ENCODE results near the gene ACAA2. TPM values are rescaled to one million over a fixed set of nuclear protein-coding genes. Genes with fewer than 3 reads are reported as not detected.
A peak's percentile ranks its signal among the peaks of the same experiment; 100 is the strongest.

ACAA2 gene
- total RNA-seq, 4 donors from 2014 or later: 27.0 to 72.7 (median 35.0) TPM

- 41 to 81% methylated on average over 3 of the region's 3 CpGs for WGBS, 2 donors
These were observed 49.3 kb downstream of the ACAA2 start for GRCh38 chr18:49764032-49764431.

DNA sequence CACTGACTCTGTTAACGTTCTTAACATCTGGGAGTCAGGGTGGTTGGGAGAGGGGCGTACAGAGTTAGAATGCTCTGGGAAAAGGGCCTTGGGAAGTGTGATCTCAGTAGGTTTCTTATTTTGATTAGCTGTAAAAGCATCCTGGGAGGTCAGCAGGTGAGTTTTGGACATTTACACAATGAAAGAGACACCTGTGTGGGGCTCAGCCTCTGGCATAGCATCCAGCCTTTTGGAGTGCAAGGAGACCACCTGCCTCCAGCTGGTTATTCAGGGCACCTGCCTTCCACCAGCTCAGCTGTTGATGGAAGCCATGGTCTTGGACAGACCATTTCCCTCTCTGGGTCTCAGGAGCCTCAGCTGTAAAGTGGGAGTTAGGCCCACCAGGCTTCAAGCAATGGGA lies 49.7 kb downstream of the ACAA2 start:
- intact Hi-C loops (cut with DNase I; ENCODE audit: low total_unique reads): no loop called here
- no peak for TF ChIP-seq CTCF (IDR thresholded peaks at IDR 0.05)
- no peak for TF ChIP-seq POLR2A (IDR thresholded peaks at IDR 0.05)

More at GRCh38 chr18:49764032-49764431, 49.3 kb downstream of the ACAA2 start:
- TF ChIP-seq CTCF (IDR thresholded peaks at IDR 0.05): no peak
- no peak for TF ChIP-seq POLR2A (IDR thresholded peaks at IDR 0.05)
- no peak overlapping the region for H3K4me3 ChIP-seq (ENCODE audit: low read depth, poor library complexity, severe bottlenecking)
- DNase-seq (ENCODE audit: low spot score in 2 of 2): no peak
- intact Hi-C loops (cut with DNase I; ENCODE audit: low total_unique reads): no loop called here

DNA sequence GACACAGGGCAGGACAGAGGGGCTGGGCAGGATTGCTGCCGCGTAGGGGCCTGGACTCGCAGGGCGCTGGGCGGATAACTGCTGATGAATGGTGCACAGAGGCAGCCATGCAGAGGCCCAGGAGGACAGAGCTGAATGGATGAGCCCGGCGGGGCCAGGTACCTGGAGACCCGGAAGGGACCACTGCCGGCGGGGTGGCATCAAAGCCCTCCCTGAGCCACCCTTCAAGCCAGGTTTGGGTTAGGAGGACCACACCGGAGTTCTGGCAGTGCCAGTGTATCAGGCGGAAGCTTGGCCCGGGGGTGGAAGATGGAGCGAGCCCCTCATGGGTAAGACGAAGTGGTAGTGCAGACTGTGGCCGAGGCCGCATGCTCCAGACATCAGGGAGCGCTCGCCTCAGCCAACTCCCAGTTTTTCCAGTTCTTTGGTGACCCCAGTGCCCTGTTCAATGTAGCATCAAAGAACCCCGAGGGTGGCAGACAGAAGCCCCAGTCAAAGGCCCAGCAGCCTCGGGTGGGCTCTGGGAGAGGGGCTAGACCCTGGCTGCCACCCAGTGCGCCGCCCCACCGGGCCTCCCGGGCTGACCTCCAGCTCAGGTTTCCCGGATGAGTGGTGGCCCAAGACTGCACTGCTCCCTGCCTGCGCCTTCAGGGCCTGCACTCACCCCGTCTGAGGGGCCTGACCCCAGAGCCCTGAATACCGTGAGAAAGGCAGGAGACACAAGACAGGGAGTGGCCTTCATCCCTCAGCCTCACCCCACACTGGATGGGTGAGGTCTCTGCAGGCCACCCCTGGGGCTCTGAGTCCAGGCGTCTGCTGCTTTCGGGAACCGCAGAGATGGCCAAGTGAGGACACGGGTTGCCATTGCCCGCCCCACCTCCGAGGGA lies 50.9 kb downstream of the ACAA2 start:
- intact Hi-C loops (cut with DNase I; ENCODE audit: low total_unique reads): no loop called here
- H3K4me3 ChIP-seq (ENCODE audit: low read depth, poor library complexity, severe bottlenecking): no peak overlapping the region
- DNase-seq (ENCODE audit: low spot score in 2 of 2): peak in 1 of 2 donors; percentile 82
- WGBS, 2 donors: 89 to 91% methylated on average over 26 to 35 of the region's 35 CpGs
- TF ChIP-seq POLR2A (IDR thresholded peaks at IDR 0.05) (no peak), CTCF (IDR thresholded peaks at IDR 0.05) (no peak)

More for the DNA sequence above, 49.7 kb downstream of the ACAA2 start:
- 84 to 89% methylated on average over 2 of the region's 2 CpGs for WGBS, 2 donors
- no peak overlapping the region for H3K4me3 ChIP-seq (ENCODE audit: low read depth, poor library complexity, severe bottlenecking)
- peak in 1 of 2 donors; percentile 58 for DNase-seq (ENCODE audit: low spot score in 2 of 2)

DNA sequence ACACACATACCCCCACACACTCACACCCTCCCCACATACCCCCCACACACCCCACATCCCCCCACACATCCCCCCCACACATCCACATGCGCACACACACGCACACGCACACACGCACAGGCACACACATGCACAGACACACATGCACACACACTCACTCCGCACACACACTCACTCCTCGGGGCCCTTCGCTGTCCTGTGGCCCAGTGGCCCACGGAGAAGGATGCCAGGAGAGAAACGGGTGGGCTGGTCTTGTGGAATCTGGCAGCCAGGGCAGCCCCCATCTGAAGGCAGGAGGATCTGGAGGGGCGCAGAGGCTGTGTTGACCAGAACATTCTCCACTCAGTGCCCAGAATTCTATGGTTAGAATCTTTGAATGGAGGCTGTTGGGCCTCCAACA lies 51.6 kb downstream of the ACAA2 start:
- H3K4me3 ChIP-seq (ENCODE audit: low read depth, poor library complexity, severe bottlenecking): no peak overlapping the region
- intact Hi-C loops (cut with DNase I; ENCODE audit: low total_unique reads): no loop called here
- DNase-seq (ENCODE audit: low spot score in 2 of 2): no peak
- TF ChIP-seq CTCF (IDR thresholded peaks at IDR 0.05) (no peak), POLR2A (IDR thresholded peaks at IDR 0.05) (no peak)
- WGBS, 2 donors: 82 to 86% methylated on average over 7 to 10 of the region's 10 CpGs

DNA sequence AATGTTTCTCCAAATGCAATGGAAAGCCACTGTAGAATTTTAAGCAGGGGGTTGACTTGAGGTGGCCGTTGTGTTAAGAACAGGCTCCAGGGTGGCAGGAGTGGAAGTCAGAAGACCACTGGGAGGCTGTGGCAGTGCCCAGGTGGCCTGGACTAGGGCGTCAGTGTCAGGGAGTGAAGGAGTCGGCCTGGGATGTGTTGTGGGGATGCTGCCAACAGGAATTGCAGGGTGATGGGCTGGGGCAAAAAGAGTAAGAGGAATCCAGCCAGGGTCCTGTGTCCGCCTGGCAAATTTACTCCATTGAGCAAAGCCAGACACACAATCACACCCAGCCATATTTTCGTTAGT lies 55.1 kb downstream of the ACAA2 start:
- DNase-seq (ENCODE audit: low spot score in 2 of 2): peak in 1 of 2 donors; percentile 75
- intact Hi-C loops (cut with DNase I; ENCODE audit: low total_unique reads): no loop called here
- H3K4me3 ChIP-seq (ENCODE audit: low read depth, poor library complexity, severe bottlenecking): no peak overlapping the region
- TF ChIP-seq POLR2A (IDR thresholded peaks at IDR 0.05): no peak
- no peak for TF ChIP-seq CTCF (IDR thresholded peaks at IDR 0.05)
- 85 to 88% methylated on average over 5 of the region's 5 CpGs for WGBS, 2 donors
